Neutrophil (primary cell): ENCODE measurements around the gene IKZF3.
"Not testable (repeated sequence)": the region's sequence is repeated elsewhere in the genome, so short reads cannot be mapped to it uniquely, and the experiment has no call there.

Source experiments
- H3K27ac ChIP-seq: fragments of 200-600 bp; sonication (generic); 2 replicates; pipeline ENCODE4 v1.5.1; 2016; ENCODE audit warnings: mild to moderate bottlenecking, moderate library complexity
- H3K27me3 ChIP-seq: fragments of 200-600 bp; sonication (generic); 2 replicates; pipeline ENCODE4 v1.6.0; 2016; ENCODE audit warnings: mild to moderate bottlenecking
- H3K36me3 ChIP-seq: fragments of 200-600 bp; sonication (generic); 2 replicates; pipeline ENCODE4 v1.5.1; 2017
- H3K4me1 ChIP-seq, 2 experiments: fragments of 200-600 bp in 1 of 2; sonication (generic) in 1 of 2; 1 replicate in 1 of 2; 2 replicates in 1 of 2; pipeline versions ENCODE4 v1.5.1 to v1.6.1; 2013 to 2016; ENCODE audit warnings: low read depth in 1 of 2, low read length in 1 of 2, mild to moderate bottlenecking in 1 of 2, moderate library complexity in 1 of 2; ENCODE audit not compliant: control insufficient read depth in 1 of 2, insufficient read depth in 1 of 2
- H3K4me3 ChIP-seq, 2 experiments: fragments of 200-600 bp in 1 of 2; sonication (generic) in 1 of 2; 1 replicate in 1 of 2; 2 replicates in 1 of 2; pipeline ENCODE4 v1.5.1; 2013 to 2016; ENCODE audit warnings: low read depth in 1 of 2, low read length in 1 of 2, mild to moderate bottlenecking in 1 of 2, moderate library complexity in 1 of 2
- H3K9me3 ChIP-seq: fragments of 200-600 bp; sonication (generic); 2 replicates; pipeline ENCODE4 v1.5.1; 2016
- TF ChIP-seq, protein P1 (sequence below): fragments of 200-600 bp; sonication (generic); IDR thresholded peaks from 2 replicates; pipeline ENCODE4 v1.5.1; 2016; ENCODE audit warnings: antibody characterized with exemption

Gene IKZF3

GRCh38 chr17:39852239-39852638 is 11.9 kb downstream of the IKZF3 start:
- H3K36me3 ChIP-seq = no peaks in the 10 kb centered on the region
- TF ChIP-seq, protein P1, sequence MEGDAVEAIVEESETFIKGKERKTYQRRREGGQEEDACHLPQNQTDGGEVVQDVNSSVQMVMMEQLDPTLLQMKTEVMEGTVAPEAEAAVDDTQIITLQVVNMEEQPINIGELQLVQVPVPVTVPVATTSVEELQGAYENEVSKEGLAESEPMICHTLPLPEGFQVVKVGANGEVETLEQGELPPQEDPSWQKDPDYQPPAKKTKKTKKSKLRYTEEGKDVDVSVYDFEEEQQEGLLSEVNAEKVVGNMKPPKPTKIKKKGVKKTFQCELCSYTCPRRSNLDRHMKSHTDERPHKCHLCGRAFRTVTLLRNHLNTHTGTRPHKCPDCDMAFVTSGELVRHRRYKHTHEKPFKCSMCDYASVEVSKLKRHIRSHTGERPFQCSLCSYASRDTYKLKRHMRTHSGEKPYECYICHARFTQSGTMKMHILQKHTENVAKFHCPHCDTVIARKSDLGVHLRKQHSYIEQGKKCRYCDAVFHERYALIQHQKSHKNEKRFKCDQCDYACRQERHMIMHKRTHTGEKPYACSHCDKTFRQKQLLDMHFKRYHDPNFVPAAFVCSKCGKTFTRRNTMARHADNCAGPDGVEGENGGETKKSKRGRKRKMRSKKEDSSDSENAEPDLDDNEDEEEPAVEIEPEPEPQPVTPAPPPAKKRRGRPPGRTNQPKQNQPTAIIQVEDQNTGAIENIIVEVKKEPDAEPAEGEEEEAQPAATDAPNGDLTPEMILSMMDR = no peak
- peaks cover 18 to 19% of the 10 kb centered on the region in 2 experiments for H3K4me1 ChIP-seq
- no peak overlapping the region for H3K4me3 ChIP-seq
- no peak overlapping the region for H3K27ac ChIP-seq
- no peaks in the 10 kb centered on the region for H3K9me3 ChIP-seq
- H3K27me3 ChIP-seq = peaks cover 62% of the 10 kb centered on the region

- Histone ChIP-seq H3K4me1 (peaks cover 20 to 21% of the 10 kb centered on the region in 2 experiments), H3K27me3 (peaks cover 63% of the 10 kb centered on the region)
- not testable (repeated sequence) for H3K27ac ChIP-seq, H3K36me3 ChIP-seq, H3K9me3 ChIP-seq, H3K4me3 ChIP-seq
These were observed 13.9 kb downstream of the IKZF3 start for GRCh38 chr17:39850186-39850585.

GRCh38 chr17:39848600-39848999 is 15.5 kb downstream of the IKZF3 start:
- Histone ChIP-seq H3K27me3 (peaks cover 63% of the 10 kb centered on the region), H3K36me3 (no peaks in the 10 kb centered on the region), H3K9me3 (no peaks in the 10 kb centered on the region), H3K4me3 (no peak overlapping the region), H3K4me1 (peaks cover 20 to 21% of the 10 kb centered on the region in 2 experiments), H3K27ac (peak overlapping the region; percentile 70)
- TF ChIP-seq, protein P1 = no peak

DNA sequence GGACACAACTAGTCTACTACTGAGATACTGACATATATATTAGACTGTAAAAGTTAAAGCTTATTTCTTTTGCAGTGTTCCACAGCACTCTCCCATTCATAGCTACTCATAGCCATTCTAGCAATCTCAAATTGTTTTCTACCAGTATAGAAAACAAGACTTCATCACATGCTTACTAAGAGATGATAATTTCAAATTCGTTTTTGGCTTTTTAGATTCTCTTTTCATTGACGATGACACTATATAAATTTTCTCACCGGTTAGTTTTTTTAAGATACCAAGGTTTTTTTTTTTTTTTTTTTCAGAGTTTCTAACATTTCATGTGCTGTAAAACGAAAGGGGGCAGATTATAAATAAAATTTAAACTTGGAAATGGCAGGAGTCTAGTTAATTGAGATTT is 17.9 kb downstream of the IKZF3 start:
- peaks cover 63% of the 10 kb centered on the region for H3K27me3 ChIP-seq
- H3K27ac ChIP-seq = no peak overlapping the region
- no peaks in the 10 kb centered on the region for H3K36me3 ChIP-seq
- TF ChIP-seq, protein P1 = no peak
- H3K9me3 ChIP-seq = no peaks in the 10 kb centered on the region
- H3K4me1 ChIP-seq = peaks cover 20 to 21% of the 10 kb centered on the region in 2 experiments
- H3K4me3 ChIP-seq = no peak overlapping the region

GRCh38 chr17:39845052-39845846 is 18.9 kb downstream of the IKZF3 start:
- no peak overlapping the region for H3K4me3 ChIP-seq

More at GRCh38 chr17:39845052-39845846, 18.9 kb downstream of the IKZF3 start:
- Histone ChIP-seq H3K9me3 (no peaks in the 10 kb centered on the region), H3K27me3 (peaks cover 69% of the 10 kb centered on the region), H3K27ac (no peak overlapping the region), H3K36me3 (no peaks in the 10 kb centered on the region), H3K4me1 (peaks cover 20 to 21% of the 10 kb centered on the region in 2 experiments)
- TF ChIP-seq, protein P1 = no peak
